Stimulated activated CD4-positive, alpha-beta T cell treated with anti-CD3 and anti-CD28 coated beads, Interleukin-1b, Interleukin-23, amount 100 ng/mL, for 4 hours (primary cell): ENCODE measurements around the gene TEX29.

Experiments used
- DNase-seq, 2 donors: peaks; one replicate each; pipeline ENCODE4 v3.0.0-alpha.2; 2020; ENCODE audit warnings: low read depth in 2 of 2

TEX29 gene

DNA sequence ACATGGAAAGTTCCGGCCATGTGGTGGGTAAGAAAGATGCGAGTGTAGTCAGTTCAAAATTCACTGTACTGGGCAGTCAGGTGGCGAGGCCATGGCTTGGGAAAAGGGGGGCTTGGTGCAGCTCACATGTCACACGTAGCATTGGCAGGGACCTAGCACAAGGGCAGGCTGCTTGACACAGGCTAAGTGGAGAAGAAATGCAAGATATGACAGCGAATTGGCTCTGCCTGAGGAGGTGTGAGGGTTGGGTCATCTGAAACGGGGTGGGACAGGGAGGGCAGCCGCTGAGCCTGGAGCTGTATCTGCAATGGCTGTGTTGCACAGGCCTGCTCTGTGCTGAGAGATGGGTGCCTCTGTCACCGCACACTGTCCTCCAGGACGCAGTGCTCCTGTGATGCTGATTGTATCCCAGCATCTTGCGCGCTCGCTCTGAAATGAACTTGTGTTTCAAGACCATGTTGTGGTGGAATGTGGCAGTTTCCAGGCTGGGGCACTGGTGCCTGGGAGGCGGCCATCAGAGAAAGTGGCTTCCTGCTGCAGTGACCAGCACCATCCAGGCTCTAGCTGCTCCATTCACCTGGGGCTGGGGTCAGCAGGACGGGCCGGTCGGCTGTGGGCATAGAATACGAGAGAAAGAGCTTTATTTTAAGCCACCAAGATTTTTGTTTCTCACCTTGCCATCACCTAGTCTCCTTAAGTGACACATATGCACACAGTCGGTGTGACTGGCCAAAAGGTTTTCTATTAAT lies 70.3 kb downstream of the TEX29 start:
- DNase-seq: no peak

DNA sequence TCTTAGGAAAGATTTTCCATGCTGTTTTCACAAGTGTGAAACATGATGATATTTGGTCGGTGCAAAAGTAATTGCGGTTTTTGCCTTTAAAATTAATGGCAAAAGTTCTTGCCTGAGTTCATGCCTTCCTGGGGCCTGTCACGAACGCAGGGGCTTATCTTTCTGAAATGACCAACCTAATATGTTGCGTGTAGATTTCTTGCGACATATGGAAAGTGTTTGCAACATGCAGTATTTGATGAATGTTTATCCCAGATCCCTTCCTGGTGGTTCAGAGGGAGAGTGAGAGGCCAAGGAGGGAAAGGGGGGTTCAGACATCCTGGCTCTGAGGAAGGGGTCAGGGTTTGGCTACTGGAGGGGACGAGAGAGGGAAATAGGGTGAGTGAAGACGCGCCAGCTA lies 72.0 kb downstream of the TEX29 start:
- DNase-seq: no peak

DNA sequence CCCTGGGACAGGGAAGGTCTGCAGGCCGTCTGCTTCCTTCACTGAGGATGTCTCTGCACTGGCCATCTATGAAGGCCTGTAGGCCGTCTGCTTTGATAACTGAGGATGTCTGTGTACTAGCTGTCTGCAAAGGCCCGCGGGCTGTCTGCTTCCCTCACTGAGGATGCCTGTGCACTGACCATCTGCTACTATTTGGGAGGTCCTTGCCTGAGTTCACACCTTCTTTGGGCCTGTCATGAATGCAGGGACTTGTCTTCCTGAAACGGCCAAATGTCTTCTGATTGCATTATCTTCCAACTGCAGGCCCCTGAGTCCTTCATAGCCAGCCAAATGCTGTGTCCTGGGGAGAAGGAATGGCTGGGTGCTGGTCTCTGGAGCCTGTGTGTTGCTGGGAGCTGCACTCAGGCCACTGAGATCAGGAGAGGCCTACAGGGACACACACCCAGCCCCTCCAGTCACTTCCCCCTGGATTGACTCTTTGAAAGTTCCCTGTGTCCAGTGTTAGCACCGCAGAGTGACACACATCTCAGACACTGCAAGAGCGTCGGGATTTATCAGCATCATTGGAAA lies 72.9 kb downstream of the TEX29 start:
- no peak for DNase-seq
